MM.1S (cell line): ENCODE measurements around the gene DLX5.

Experiments used
- CTCF ChIP-seq: fragments of 300-600 bp; sonication (generic); IDR thresholded peaks from 2 replicates; pipeline ENCODE4 v1.5.1; 2016; ENCODE audit warnings: antibody characterized with exemption, low read length, mixed read lengths
- EZH2 ChIP-seq: fragments of 300-600 bp; sonication (generic); optimal IDR thresholded peaks from 2 replicates; pipeline ENCODE3; 2017; ENCODE audit warnings: low read depth, mild to moderate bottlenecking, antibody characterized with exemption, low read length, mixed read lengths
- EZH2phosphoT487 ChIP-seq: fragments of 300-600 bp; sonication (generic); IDR thresholded peaks from 2 replicates; pipeline ENCODE4 v1.6.1; 2018; ENCODE audit warnings: antibody characterized with exemption, low read length

- TF ChIP-seq CTCF (no peak), EZH2 (no peak), EZH2phosphoT487 (no peak)
Observed at GRCh38 chr7:96991546-96992191, 33.0 kb downstream of the DLX5 start.
